Left hindlimb (tissue), 1 donor: ENCODE measurements around the gene TMSB4X.
"Not testable (repeated sequence)": the region's sequence is repeated elsewhere in the genome, so short reads cannot be mapped to it uniquely, and the experiment has no call there.

ENCODE experiments used
- DNase-seq: peaks from one replicate; pipeline ENCODE4 v3.0.0-alpha.2; 2018

Gene TMSB4X

DNA sequence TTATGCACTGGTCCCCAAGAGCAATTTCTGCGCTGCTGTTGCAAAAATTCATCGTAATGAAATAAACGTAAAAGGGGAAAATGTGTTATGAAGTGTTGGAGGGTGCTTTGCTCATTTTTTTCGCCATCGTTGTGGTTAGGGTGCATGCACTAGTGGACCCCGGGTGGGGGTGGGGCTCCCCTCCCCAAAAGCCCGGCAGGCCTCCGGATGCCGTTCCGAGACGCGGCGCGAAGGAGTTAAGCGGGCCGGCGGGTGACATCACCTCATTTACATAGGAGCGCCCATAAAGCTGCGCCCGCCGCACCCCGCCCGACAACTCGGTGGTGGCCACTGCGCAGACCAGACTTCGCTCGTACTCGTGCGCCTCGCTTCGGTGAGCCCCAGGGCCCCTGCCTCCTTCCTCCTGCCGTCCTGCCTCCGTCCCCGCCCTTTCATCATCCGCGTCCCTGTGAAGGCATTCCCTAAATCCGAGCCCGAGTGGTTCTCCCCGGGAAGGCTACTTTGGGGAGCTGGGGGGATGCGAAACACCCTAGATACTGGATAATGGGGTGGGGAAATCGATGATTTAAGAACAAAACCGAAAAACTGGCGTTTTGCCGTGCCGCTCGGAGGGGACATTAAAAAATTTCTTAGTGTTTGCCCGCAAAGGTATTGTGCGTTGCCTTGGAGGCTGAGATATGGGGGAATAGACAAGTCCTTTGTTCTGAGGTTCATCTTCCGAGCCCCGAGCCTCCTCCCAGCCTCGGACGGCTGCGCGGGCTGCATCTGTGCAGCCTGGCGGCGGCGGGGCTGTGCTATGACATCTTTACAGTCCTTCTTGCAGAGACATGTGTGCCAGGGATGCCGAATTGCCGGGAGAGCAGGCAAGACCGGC, at the start of gene TMSB4X:
Gene TMSB4X (plus strand): TSS at position 315 of the 874 bp plus-strand sequence.
- DNase-seq, result peak; percentile 91

DNA sequence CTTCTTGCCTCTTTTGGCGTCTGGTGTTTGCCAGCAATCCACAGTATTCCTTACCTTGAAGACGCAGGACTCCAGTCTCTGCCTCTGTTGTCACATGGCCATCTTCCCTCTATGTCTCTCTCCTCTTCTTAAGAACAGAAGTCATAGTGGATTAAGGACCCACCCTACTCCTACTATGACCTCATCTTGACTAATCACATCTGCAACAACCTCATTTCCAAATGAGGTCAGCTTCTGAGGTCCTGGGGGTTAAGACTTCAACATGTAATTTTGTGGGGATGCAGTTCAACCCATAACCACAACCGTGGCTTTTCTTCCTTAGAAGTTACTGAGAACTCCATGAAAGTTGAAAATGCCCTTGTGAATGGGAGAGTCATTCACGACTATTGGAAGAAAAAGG, 45.2 kb upstream of the TMSB4X start:
- no peak for DNase-seq

DNA sequence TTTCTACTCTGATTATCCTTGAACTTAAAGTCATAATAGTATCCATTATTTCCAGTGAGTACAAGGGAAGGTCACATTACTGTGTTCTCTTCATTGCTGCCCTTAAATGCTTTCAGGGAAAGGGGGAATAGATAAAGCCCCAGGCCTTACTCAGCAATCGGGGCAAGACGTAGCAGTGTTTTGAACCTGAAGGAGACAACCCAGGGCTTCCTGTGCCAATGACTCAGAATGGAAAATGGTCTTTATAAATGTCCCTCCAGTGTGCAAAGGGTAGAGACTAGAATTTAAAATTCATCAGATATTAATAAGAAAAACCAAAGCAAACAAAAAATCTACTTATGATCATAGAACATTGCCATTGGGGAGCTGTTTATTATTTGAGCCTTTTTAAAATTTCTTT, 44.8 kb upstream of the TMSB4X start:
- DNase-seq, result no peak

GRCh38 chrX:12932244-12932643, 42.7 kb upstream of the TMSB4X start:
- no peak for DNase-seq

DNA sequence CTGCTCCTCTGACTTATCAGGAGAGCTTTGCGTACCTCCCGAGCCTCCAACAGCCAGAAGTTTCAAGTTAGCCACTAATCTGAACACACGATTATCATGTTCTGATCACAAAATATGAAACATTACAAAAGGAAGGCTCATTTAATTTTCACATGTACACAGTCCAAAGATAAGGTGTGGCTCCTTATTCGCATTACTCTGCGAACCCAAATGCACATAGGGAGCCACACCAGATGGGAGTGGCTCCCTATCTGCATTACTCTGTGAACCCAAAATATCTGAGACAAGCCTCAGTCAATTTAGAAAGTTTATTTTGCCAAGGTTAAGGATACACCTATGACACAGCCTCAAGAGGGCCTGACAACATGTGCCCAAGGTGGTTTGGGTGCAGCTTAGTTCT, 40.1 kb upstream of the TMSB4X start:
- DNase-seq, result no peak

DNA sequence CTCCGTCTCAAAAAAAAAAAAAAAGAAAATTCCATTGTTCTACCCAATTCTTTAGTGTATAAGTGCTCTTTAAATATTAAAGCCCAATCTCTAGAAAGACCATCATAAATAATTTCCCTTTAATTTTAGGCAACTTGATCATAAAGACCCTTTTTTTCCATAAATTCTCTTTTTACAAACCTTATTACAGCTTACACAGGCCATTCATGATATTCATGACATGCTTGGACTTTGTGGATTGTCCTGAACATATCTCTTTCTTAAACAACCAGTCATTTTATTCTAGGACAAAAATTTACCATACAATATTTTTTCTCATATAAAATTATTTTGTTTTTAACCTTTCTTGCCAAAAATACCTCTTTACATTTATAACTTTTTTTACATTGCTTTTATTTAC, 38.0 kb upstream of the TMSB4X start:
- no peak for DNase-seq

GRCh38 chrX:12940471-12940870, 34.4 kb upstream of the TMSB4X start:
- DNase-seq, result not testable (repeated sequence)

- DNase-seq, result not testable (repeated sequence)
Observed at GRCh38 chrX:12943592-12943991, 31.3 kb upstream of the TMSB4X start.

- DNase-seq, result not testable (repeated sequence)
Observed at GRCh38 chrX:12944452-12944851, 30.5 kb upstream of the TMSB4X start.

DNA sequence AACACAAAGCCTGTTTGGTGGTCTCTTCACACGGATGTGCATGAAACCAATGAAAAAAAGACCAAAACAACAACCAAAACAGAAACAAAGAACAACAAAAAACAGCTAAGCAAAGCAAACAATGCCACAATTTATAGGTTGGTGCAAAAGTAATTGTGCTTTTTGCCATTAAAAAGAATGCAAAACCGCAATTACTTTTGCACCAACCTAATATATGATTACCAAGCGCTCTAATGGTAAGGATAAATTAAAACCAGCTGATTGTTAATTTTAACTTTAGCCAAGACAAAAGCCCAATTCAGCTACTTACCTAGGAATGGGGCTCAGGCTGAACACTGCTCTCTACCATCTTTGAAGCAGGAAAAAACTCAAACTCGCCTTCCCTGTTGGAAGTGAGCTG, 29.4 kb upstream of the TMSB4X start:
- no peak for DNase-seq

GRCh38 chrX:12946406-12946805, 28.5 kb upstream of the TMSB4X start:
- no peak for DNase-seq

DNA sequence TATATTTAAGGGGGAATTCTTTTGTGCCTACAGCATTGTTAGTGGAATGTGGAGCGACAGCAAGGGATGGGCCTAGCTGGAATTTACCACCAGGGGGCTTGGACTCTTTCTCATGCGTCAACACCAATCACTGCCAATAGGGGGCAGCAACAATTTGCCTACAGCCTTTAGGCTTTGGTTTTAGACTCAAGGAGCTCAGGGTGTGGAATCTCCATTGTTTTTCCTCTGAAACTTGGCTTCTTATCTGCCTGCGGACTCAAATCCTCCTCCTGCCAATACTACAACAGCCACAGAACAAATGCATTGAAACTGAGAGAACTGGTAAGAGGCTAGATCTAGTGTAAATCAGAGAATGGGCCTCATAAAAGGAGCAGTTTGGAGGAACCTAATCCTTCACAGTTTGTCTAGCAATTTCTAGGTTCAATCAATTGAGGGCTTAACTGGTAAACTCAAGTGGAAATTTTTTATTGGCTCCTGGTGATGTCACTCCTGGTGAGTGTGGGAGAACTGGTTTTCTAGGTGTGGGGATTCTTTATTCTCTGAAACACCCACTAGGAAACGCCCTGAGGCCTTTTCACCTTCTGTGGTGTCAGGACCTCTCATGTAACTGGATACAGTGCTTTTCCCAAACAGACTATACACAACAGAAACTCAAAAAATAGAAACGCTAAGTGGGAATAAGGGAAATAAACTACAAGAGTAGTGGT, 27.9 kb upstream of the TMSB4X start:
- peak; percentile 51 for DNase-seq

GRCh38 chrX:12947545-12948235, 27.2 kb upstream of the TMSB4X start:
- no peak for DNase-seq

DNA sequence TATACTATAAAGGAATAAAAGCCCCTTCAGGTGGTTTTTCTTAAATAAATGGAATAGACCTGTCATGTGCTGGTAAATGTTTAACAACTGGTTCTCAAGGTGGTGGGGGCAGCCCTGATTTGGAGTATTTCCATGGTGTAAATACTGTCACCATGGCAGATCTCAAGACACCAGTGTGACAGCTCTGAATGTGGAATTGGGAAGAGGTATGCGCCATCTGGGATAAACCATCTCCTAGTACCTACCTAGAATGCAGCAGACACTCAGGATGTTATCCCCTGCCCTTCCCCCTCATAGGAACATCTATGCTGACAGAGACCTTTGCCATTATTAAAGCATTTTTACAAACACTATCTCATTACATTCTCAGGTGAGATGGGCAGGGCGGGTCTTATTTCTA, 26.4 kb upstream of the TMSB4X start:
- no peak for DNase-seq

- DNase-seq, result no peak
Observed at GRCh38 chrX:12949205-12949926, 25.5 kb upstream of the TMSB4X start.

- peak; percentile 67 for DNase-seq
Observed at GRCh38 chrX:12949927-12950656, 24.8 kb upstream of the TMSB4X start.

GRCh38 chrX:12950851-12951594, 23.9 kb upstream of the TMSB4X start:
- no peak for DNase-seq

- no peak for DNase-seq
Observed at GRCh38 chrX:12951595-12951975, 23.3 kb upstream of the TMSB4X start.

GRCh38 chrX:12953420-12953819, 21.5 kb upstream of the TMSB4X start:
- DNase-seq, result no peak

GRCh38 chrX:12954376-12954775, 20.5 kb upstream of the TMSB4X start:
- no peak for DNase-seq

DNA sequence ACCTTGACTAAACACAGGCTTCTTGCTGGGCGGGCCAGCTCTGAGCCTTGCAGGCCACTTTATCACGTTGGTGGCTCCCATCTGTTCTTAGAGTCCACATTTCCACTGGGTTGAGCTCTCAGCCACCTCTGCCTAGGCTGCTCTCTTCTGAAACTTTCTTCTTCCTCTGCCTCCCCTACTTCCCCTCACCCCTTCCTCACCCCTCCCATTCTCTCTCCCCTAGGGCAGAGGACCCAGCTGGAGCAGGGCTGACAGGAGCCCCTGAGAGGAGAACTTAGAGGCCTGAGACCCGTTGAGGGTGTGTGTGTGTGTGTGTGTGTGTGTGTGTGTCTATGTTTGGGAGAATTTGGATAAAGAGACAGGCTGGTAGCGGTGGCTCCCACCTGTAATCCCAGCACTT, 19.9 kb upstream of the TMSB4X start:
- no peak for DNase-seq
